ENCODE data around the gene THG1L. TPM values are rescaled to one million over a fixed set of nuclear protein-coding genes. Genes with fewer than 3 reads are reported as not detected.
"Not testable (repeated sequence)": the region's sequence is repeated elsewhere in the genome, so short reads cannot be mapped to it uniquely, and the experiment has no call there.

Gene THG1L
- total and polyA plus RNA-seq, 2 donors (not counting 1 experiment from before 2014, with no cell fraction given), result 5.1 to 14.6 TPM

GRCh38 chr5:157721159-157721558 is 10.1 kb upstream of the THG1L start:
- H3K4me3 ChIP-seq (ENCODE audit: control extremely low read depth in 1 of 5, extremely low read depth in 1 of 5, insufficient read depth in 1 of 5, low read depth in 2 of 5, low read length in 4 of 5), result no peak overlapping the region
- H3K9ac ChIP-seq (ENCODE audit: low read length), result no peak overlapping the region
- H3K9me3 Mint-ChIP-seq (ENCODE audit: insufficient read depth), result no peaks in the 10 kb centered on the region
- H3K27me3 ChIP-seq (replicated peaks in 1 of 4; ENCODE audit: control extremely low read depth in 1 of 4, control insufficient read depth in 3 of 4, insufficient read depth in 4 of 4, low read length in 3 of 4), result no peaks in the 10 kb centered on the region
- TF ChIP-seq EZH2 (IDR thresholded peaks at IDR 0.05; ENCODE audit: borderline replicate concordance, insufficient read depth, low read depth, low read length, poor library complexity, severe bottlenecking), result no peak
- TF ChIP-seq CTCF (IDR thresholded peaks at IDR 0.05), result no peak
- no peak overlapping the region for H3K4me3 Mint-ChIP-seq
- H3K27ac ChIP-seq (ENCODE audit: low read length in 2 of 2), result no peak overlapping the region
- no peak for DNase-seq
- no peak overlapping the region for H3K4me2 ChIP-seq (replicated peaks; ENCODE audit: low read depth, low read length, poor library complexity, severe bottlenecking)
- H3K4me1 Mint-ChIP-seq, result peaks cover 33% of the 10 kb centered on the region
- H3K79me2 ChIP-seq (ENCODE audit: control insufficient read depth, insufficient read depth, low read length), result peaks cover 27% of the 10 kb centered on the region
- H3K4me1 ChIP-seq (ENCODE audit: control insufficient read depth in 2 of 2, insufficient read depth in 2 of 2, low read length in 2 of 2), result peaks cover 22 to 23% of the 10 kb centered on the region in 2 donors
- intact Hi-C loops (cut with micrococcal nuclease), result no loop called here
- no peak for ATAC-seq (ENCODE audit: low read depth)
- H3K36me3 ChIP-seq (replicated peaks in 1 of 2; ENCODE audit: control extremely low read depth in 1 of 2, control insufficient read depth in 1 of 2, extremely low read depth in 1 of 2, insufficient read depth in 2 of 2, low read length in 1 of 2), result no peaks in the 10 kb centered on the region
- H2AFZ ChIP-seq (ENCODE audit: insufficient read depth, low read depth, low read length, poor library complexity, severe bottlenecking), result no peak overlapping the region
- H4K20me1 ChIP-seq (ENCODE audit: control insufficient read depth, insufficient read depth, low read length, poor library complexity, severe bottlenecking), result no peaks in the 10 kb centered on the region
- 100% methylated on average over 4 of the region's 6 CpGs for WGBS (ENCODE audit: insufficient coverage)
- H3K27ac Mint-ChIP-seq, result no peak overlapping the region
- CTCF ChIA-PET, result interaction anchor here (0.8 to 5.7 kb wide), 3 partner anchors 22 to 288 kb away, joined by 3 to 119 read pairs (median 4); partner anchors contain the start of gene LSM11
- no peaks in the 10 kb centered on the region for H3K9me3 ChIP-seq (ENCODE audit: control extremely low read depth in 1 of 3, control insufficient read depth in 2 of 3, insufficient read depth in 1 of 3, low read length in 2 of 3)
- POLR2A ChIA-PET, result no interaction called here
- H3K27me3 Mint-ChIP-seq, result no peaks in the 10 kb centered on the region

- H3K4me2 ChIP-seq (replicated peaks; ENCODE audit: low read depth, low read length, poor library complexity, severe bottlenecking); ATAC-seq (ENCODE audit: low read depth); H3K9me3 ChIP-seq (ENCODE audit: control extremely low read depth in 1 of 3, control insufficient read depth in 2 of 3, insufficient read depth in 1 of 3, low read length in 2 of 3); H2AFZ ChIP-seq (ENCODE audit: insufficient read depth, low read depth, low read length, poor library complexity, severe bottlenecking); H3K27ac Mint-ChIP-seq; intact Hi-C loops (cut with micrococcal nuclease); H3K27ac ChIP-seq (ENCODE audit: low read length in 2 of 2); H3K27me3 ChIP-seq (replicated peaks in 1 of 4; ENCODE audit: control extremely low read depth in 1 of 4, control insufficient read depth in 3 of 4, insufficient read depth in 4 of 4, low read length in 3 of 4); H4K20me1 ChIP-seq (ENCODE audit: control insufficient read depth, insufficient read depth, low read length, poor library complexity, severe bottlenecking); H3K36me3 ChIP-seq (replicated peaks in 1 of 2; ENCODE audit: control extremely low read depth in 1 of 2, control insufficient read depth in 1 of 2, extremely low read depth in 1 of 2, insufficient read depth in 2 of 2, low read length in 1 of 2); H3K9me3 Mint-ChIP-seq (ENCODE audit: insufficient read depth); H3K4me3 Mint-ChIP-seq; H3K27me3 Mint-ChIP-seq; POLR2A ChIA-PET; H3K9ac ChIP-seq (ENCODE audit: low read length); H3K4me3 ChIP-seq (ENCODE audit: control extremely low read depth in 1 of 5, extremely low read depth in 1 of 5, insufficient read depth in 1 of 5, low read depth in 2 of 5, low read length in 4 of 5); DNase-seq: not testable (repeated sequence)
- Histone ChIP-seq H3K4me1 (ENCODE audit: control insufficient read depth in 2 of 2, insufficient read depth in 2 of 2, low read length in 2 of 2) (peaks cover 14 to 15% of the 10 kb centered on the region in 2 donors), H3K79me2 (ENCODE audit: control insufficient read depth, insufficient read depth, low read length) (peaks cover 21% of the 10 kb centered on the region)
- CTCF ChIA-PET, result interaction anchor here (1.0 to 1.7 kb wide), 2 partner anchors 21 to 72 kb away, joined by 3 to 4 read pairs; partner anchors contain the start of gene LSM11
- H3K4me1 Mint-ChIP-seq, result peaks cover 30% of the 10 kb centered on the region
- WGBS (ENCODE audit: insufficient coverage), result no CpG with 5 or more reads among the region's 2 CpGs
Observed at GRCh38 chr5:157722895-157723294, 8.3 kb upstream of the THG1L start.

- H3K4me3 Mint-ChIP-seq; H3K79me2 ChIP-seq (ENCODE audit: control insufficient read depth, insufficient read depth, low read length); H3K4me2 ChIP-seq (replicated peaks; ENCODE audit: low read depth, low read length, poor library complexity, severe bottlenecking); DNase-seq; H3K9ac ChIP-seq (ENCODE audit: low read length); H3K36me3 ChIP-seq (replicated peaks in 1 of 2; ENCODE audit: control extremely low read depth in 1 of 2, control insufficient read depth in 1 of 2, extremely low read depth in 1 of 2, insufficient read depth in 2 of 2, low read length in 1 of 2); H4K20me1 ChIP-seq (ENCODE audit: control insufficient read depth, insufficient read depth, low read length, poor library complexity, severe bottlenecking); ATAC-seq (ENCODE audit: low read depth); H2AFZ ChIP-seq (ENCODE audit: insufficient read depth, low read depth, low read length, poor library complexity, severe bottlenecking); CTCF ChIA-PET; H3K27me3 Mint-ChIP-seq; H3K27ac ChIP-seq (ENCODE audit: low read length in 2 of 2); H3K4me3 ChIP-seq (ENCODE audit: control extremely low read depth in 1 of 5, extremely low read depth in 1 of 5, insufficient read depth in 1 of 5, low read depth in 2 of 5, low read length in 4 of 5); H3K9me3 ChIP-seq (ENCODE audit: control extremely low read depth in 1 of 3, control insufficient read depth in 2 of 3, insufficient read depth in 1 of 3, low read length in 2 of 3); H3K27ac Mint-ChIP-seq; H3K9me3 Mint-ChIP-seq (ENCODE audit: insufficient read depth); POLR2A ChIA-PET; H3K27me3 ChIP-seq (replicated peaks in 1 of 4; ENCODE audit: control extremely low read depth in 1 of 4, control insufficient read depth in 3 of 4, insufficient read depth in 4 of 4, low read length in 3 of 4); intact Hi-C loops (cut with micrococcal nuclease): not testable (repeated sequence)
- no CpG with 5 or more reads among the region's 2 CpGs for WGBS (ENCODE audit: insufficient coverage)
- H3K4me1 Mint-ChIP-seq, result peaks cover 41% of the 10 kb centered on the region
- H3K4me1 ChIP-seq (ENCODE audit: control insufficient read depth in 2 of 2, insufficient read depth in 2 of 2, low read length in 2 of 2), result peaks cover 20 to 22% of the 10 kb centered on the region in 2 donors
Observed at GRCh38 chr5:157726607-157727006, 4.6 kb upstream of the THG1L start.

Data from B cell (primary cell).